Measurements from ENCODE around the gene MOCS3. TPM values are rescaled to one million over a fixed set of nuclear protein-coding genes. Genes with fewer than 3 reads are reported as not detected.

The MOCS3 gene
- total RNA-seq, 1 experiment from 2014 or later = 6.4 TPM

DNA sequence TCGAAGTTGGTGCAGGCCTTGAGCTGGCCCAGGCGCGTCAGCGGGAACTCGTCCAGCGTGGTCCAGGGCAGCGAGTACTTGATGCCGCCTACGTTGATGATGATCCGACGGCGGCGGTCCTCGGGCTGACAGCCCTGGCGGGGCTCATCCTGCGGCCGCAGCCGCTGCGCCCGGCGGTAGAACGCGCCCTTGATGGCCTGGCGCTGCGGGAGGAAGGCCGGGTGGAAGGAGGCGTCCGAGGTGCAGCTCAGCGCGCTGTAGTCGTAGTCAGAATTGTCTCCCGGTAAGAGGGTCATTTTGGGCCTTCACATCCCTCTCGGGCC, 51.4 kb downstream of the MOCS3 start:
- DNase-seq (ENCODE audit: low spot score) = no peak

DNA sequence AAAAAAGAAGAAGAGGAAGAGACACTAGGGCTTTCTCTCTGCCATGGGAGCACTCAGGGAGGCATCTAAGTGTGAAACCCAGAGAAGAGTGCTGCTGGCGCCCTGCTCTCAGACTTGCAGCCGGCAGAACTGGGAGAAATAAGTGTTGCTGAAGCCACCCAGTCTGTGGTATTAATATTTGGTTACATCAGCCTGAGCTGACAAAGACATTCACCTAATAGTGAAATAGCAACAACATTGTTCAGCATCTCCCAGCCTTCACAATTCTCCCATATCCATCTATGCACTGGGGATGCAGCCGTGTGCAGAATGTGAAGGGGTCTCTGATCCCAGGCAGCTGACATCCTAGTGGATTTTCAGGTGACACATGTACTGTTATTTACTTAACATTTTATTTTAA, 52.3 kb downstream of the MOCS3 start:
- DNase-seq (ENCODE audit: low spot score) = no peak

DNA sequence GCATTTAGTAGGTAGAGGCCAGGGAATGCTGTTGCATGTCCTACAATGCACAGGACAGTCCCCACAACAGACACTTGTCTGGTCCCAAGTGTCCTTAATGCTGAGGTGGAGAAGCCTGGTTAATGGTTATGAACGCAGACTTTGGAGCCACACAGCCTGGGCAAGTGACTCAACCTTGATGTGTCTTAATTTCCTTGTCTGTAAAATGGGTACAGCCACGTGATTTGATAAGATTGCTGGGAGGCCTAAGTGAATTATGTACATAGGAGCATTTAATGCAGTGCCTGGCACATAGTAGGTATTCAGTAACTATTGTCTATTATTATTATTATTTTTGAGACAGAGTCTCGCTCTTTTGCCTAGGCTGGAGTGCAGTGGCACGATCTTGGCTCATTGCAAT, 52.9 kb downstream of the MOCS3 start:
- no peak for DNase-seq (ENCODE audit: low spot score)

GRCh38 chr20:51012357-51012756, 53.7 kb downstream of the MOCS3 start:
- DNase-seq (ENCODE audit: low spot score) = no peak

Other genes starting within 250 kb of the MOCS3 start
- gene PARD6B, start 227.2 kb upstream of the MOCS3 start, total RNA-seq (2014; rRNA removed; shearing (Covaris generic)) = 1.6 and 3.3 TPM in 2 replicates
- gene BCAS4, start 163.8 kb upstream of the MOCS3 start, total RNA-seq (2014; rRNA removed; shearing (Covaris generic)) = 7.5 and 11.1 TPM in 2 replicates
- gene ADNP, start 27.4 kb upstream of the MOCS3 start, total RNA-seq (2014; rRNA removed; shearing (Covaris generic)) = 18.1 and 18.8 TPM in 2 replicates
- 115 and 141 TPM in 2 replicates for gene DPM1, start 286 bp upstream of the MOCS3 start, total RNA-seq (2014; rRNA removed; shearing (Covaris generic))
- gene KCNG1, start 64.3 kb downstream of the MOCS3 start, total RNA-seq (2014; rRNA removed; shearing (Covaris generic)) = 11.3 and 24.5 TPM in 2 replicates

All from H4 (cell line).